AG20443 (cell line): ENCODE results near the gene REN.

Experiments
- DNase-seq: peaks from one replicate; pipeline ENCODE4 v3.0.0; 2012; ENCODE audit warnings: low spot score, mixed read lengths

REN gene

DNA sequence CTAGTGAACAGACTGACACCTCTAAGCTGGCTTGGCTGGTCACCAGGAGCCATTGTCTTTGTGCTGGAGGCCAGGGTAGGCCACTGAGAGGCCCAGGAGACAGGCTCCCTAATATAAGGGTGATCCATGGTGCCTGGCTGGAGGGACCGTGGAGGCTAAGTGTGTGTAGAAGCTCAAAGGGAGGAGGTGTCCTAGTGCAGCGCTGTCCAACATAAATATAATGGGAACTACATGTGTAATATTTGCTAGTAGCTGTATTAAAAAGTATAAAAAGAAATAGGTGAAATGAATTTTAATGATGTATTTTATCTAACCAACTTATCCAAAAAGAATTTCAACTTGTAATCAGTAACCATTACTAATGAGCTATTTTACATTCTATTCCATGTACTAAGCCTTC lies 58.2 kb downstream of the REN start:
- no peak for DNase-seq

DNA sequence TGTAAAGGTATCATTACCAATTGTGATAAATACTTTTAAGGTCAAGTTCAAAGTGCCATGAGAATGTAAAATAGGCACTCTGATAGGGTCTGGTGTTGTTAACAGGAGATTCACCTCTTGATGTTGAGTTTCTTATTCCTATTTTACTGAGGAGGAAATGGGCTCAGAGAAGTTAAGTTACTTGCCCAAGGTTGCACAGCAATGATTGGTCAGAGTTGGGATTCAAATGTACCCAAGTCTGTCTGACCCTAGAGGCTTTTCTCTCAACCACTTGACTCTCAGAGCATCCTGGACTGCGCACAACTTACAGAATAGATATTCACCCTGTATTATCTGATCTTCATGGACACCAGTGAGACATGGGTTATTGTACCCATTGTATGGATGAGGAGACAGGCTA lies 59.3 kb downstream of the REN start:
- no peak for DNase-seq

DNA sequence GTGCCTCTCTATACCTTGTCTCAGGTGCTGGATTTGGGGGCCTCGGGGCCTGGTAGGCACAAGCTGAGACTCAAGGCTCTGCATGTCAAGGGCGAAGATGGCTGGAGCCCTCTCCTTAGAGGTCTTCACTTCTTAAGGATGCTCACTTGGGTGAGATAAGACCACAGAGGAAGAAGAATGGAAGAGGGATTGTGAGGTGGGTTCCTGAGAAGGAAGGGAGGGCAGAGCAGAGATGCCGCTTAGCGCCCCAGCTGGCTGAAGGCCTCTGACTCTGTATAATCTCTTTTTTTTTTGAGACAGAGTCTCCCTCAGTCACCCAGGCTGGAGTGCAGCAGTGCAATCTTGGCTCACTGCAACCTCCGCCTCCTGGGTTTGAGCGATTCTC lies 61.0 kb downstream of the REN start:
- DNase-seq: no peak
